GM12874 (cell line): ENCODE measurements around the gene GALNT6.
A peak's percentile ranks its signal among the peaks of the same experiment; 100 is the strongest.

Experiments used
- TF ChIP-seq, protein P1 (sequence below): IDR thresholded peaks from 2 replicates; pipeline ENCODE4 v1.5.1; 2011; ENCODE audit warnings: low read depth, mild to moderate bottlenecking, control low read depth, low read length, moderate library complexity; ENCODE audit not compliant: insufficient read depth

GALNT6 gene

DNA sequence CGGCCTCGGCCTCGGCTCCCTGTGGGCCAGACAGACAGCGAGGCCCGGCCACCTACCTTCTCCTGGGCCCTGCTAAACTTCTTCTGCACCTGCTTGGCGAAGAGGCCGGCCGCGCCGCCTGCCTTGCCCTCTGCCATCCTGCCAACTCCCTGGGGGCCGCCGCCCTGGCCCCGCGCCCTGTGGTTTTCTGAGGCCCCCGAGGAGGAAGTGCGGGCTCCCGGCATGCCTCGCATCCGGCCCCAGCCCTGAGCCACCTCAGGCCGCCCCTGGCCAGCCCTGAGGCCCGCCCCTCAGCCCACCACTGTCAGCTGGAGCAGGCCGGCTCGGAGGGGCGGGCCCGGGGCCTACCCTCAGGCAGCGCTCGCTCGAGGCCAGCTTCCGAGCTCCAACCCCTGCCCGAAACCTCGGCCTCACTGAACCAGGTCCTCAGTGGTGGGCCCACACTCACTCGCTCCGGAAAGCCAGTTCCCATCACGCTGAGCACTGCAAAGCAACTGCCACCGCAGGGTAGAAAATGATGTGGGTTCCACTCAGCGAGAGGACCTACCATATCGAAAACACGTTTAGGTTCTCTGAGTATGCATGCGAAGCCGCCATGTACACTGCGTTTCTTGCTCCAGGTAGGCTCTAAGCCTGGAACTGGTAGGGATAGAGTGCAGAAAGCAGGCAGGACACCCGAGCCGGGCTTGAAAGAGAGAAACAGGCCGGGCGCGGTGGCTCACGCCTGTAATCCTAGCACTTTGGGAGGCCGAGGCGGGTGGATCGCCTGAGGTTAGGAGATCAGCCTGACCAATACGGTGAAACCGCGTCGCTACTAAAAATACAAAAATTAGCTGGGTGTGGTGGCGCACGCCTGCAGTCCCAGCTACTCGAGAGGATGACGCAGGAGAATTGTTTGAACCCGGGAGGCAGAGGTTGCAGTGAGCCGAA is 67.0 kb downstream of the GALNT6 start, which contains the start of gene BIN2:
Gene BIN2, minus strand, starts transcription at position 209 of the 930 bp plus-strand sequence. Its CDS starts 72 bp downstream, at position 137.
- TF ChIP-seq, protein P1, sequence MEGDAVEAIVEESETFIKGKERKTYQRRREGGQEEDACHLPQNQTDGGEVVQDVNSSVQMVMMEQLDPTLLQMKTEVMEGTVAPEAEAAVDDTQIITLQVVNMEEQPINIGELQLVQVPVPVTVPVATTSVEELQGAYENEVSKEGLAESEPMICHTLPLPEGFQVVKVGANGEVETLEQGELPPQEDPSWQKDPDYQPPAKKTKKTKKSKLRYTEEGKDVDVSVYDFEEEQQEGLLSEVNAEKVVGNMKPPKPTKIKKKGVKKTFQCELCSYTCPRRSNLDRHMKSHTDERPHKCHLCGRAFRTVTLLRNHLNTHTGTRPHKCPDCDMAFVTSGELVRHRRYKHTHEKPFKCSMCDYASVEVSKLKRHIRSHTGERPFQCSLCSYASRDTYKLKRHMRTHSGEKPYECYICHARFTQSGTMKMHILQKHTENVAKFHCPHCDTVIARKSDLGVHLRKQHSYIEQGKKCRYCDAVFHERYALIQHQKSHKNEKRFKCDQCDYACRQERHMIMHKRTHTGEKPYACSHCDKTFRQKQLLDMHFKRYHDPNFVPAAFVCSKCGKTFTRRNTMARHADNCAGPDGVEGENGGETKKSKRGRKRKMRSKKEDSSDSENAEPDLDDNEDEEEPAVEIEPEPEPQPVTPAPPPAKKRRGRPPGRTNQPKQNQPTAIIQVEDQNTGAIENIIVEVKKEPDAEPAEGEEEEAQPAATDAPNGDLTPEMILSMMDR, result no peak

DNA sequence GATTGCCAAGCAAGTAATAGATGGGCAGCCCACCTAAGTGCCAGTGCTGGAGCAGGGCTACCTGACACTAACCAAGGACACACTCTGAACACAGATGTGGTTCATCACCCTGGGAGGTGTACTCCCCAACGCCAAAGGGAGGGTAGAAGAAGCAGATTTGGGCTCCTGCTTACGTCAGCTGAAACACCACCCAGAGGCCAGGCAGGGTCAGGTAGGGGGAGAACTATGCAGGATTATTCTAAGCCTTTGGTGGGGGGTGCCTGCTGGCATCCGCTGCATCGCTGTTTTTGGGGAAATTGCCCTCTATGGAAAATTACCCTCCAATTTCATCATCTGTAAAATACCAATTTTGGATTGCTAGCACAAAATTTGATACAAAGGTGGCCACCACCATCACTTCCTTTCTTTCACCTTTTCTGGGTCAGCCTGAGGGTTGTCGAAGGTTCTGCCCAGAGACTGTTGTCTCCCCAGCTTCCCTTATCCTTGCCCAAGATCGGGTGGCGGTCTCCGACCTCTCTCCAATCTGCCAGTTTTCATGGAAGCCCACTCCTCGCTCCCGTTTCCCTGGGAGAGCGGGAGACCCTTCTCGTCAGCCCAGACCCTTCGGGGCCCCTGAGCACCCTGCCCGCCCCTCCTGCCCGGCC is 67.8 kb downstream of the GALNT6 start:
- TF ChIP-seq, protein P1, result peak; percentile 28; the same call in 1 of the 2 replicates

- TF ChIP-seq, protein P1, result no peak
Measured at GRCh38 chr12:51322452-51322851, 68.8 kb downstream of the GALNT6 start.

GRCh38 chr12:51321882-51322281 is 69.3 kb downstream of the GALNT6 start:
- TF ChIP-seq, protein P1, result no peak

GRCh38 chr12:51320695-51321320 is 70.4 kb downstream of the GALNT6 start:
- TF ChIP-seq, protein P1, result no peak

DNA sequence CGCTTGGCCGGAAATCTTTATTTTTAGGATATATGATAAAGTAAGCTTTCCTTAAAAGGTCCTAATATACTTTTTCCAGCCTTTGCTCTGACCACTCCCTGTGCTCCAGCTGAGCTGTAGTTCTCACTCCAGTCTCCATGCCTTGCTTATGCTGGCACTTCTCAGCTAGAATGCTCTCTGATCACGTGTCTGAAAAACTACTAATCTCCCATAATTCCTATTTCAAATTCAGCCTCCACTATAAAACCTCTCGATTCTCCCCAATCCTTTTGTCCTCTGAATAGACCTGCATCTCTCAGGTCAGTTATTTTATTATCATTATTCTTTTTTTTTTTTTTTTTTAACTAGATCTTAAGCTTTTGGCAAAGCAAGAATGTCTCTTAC is 70.9 kb downstream of the GALNT6 start:
- TF ChIP-seq, protein P1, result no peak
